Putamen (tissue), 1 donor: ENCODE measurements around the gene CDC42EP1.
"Not testable (repeated sequence)": the region's sequence is repeated elsewhere in the genome, so short reads cannot be mapped to it uniquely, and the experiment has no call there.

Source experiments
- DNase-seq: peaks from one replicate; pipeline ENCODE4 v3.0.0-alpha.2; 2016; ENCODE audit warnings: low spot score

The CDC42EP1 gene

GRCh38 chr22:37534445-37534844 is 25.8 kb upstream of the CDC42EP1 start:
- no peak for DNase-seq

GRCh38 chr22:37535159-37535558 is 25.1 kb upstream of the CDC42EP1 start:
- no peak for DNase-seq

- peak; percentile 89 for DNase-seq
Measured at GRCh38 chr22:37538590-37539357, 21.5 kb upstream of the CDC42EP1 start.

GRCh38 chr22:37539790-37540189 is 20.5 kb upstream of the CDC42EP1 start:
- not testable (repeated sequence) for DNase-seq

- DNase-seq: not testable (repeated sequence)
Measured at GRCh38 chr22:37542416-37542815, 17.9 kb upstream of the CDC42EP1 start.

- DNase-seq: no peak
Measured at GRCh38 chr22:37542959-37543358, 17.3 kb upstream of the CDC42EP1 start.

GRCh38 chr22:37544955-37545702 is 15.2 kb upstream of the CDC42EP1 start:
- no peak for DNase-seq

GRCh38 chr22:37545703-37546436 is 14.4 kb upstream of the CDC42EP1 start:
- no peak for DNase-seq

GRCh38 chr22:37546437-37547250 is 13.6 kb upstream of the CDC42EP1 start:
- peak; percentile 78 for DNase-seq

GRCh38 chr22:37547251-37547741 is 13.0 kb upstream of the CDC42EP1 start:
- DNase-seq: no peak

- peak; percentile 89 for DNase-seq
Measured at GRCh38 chr22:37549704-37550059, 10.6 kb upstream of the CDC42EP1 start.

GRCh38 chr22:37550921-37551320 is 9.4 kb upstream of the CDC42EP1 start:
- DNase-seq: not testable (repeated sequence)

- DNase-seq: no peak
Measured at GRCh38 chr22:37551981-37552380, 8.3 kb upstream of the CDC42EP1 start.

GRCh38 chr22:37552524-37553163 is 7.6 kb upstream of the CDC42EP1 start:
- no peak for DNase-seq

- no peak for DNase-seq
Measured at GRCh38 chr22:37553725-37554124, 6.6 kb upstream of the CDC42EP1 start.

- DNase-seq: no peak
Measured at GRCh38 chr22:37555029-37555428, 5.3 kb upstream of the CDC42EP1 start.

- no peak for DNase-seq
Measured at GRCh38 chr22:37556710-37557109, 3.6 kb upstream of the CDC42EP1 start.

GRCh38 chr22:37557321-37558001 is 2.8 kb upstream of the CDC42EP1 start:
- DNase-seq: no peak

GRCh38 chr22:37558815-37559214 is 1.5 kb upstream of the CDC42EP1 start:
- DNase-seq: no peak

GRCh38 chr22:37559521-37559900 is 769 bp upstream of the CDC42EP1 start:
- DNase-seq: no peak
